Endothelial cell (in vitro differentiated cells): ENCODE measurements around the gene FUT6. TPM values are rescaled to one million over a fixed set of nuclear protein-coding genes. Genes with fewer than 3 reads are reported as not detected.
A peak's percentile ranks its signal among the peaks of the same experiment; 100 is the strongest.

Experiments
- DNase-seq: peaks from one replicate; pipeline ENCODE4 v3.0.0; 2021; ENCODE audit warnings: low spot score
- H3K27ac Mint-ChIP-seq: one replicate; pipeline ENCODE4 v1.8.0; 2021; ENCODE audit warnings: mixed read lengths, inconsistent platforms; ENCODE audit not compliant: unreplicated experiment
- H3K27me3 Mint-ChIP-seq: one replicate; pipeline ENCODE4 v1.8.0; 2021; ENCODE audit warnings: mild to moderate bottlenecking, moderate library complexity, mixed read lengths, inconsistent platforms; ENCODE audit not compliant: unreplicated experiment
- H3K36me3 Mint-ChIP-seq: one replicate; pipeline ENCODE4 v1.8.0; 2021; ENCODE audit warnings: mild to moderate bottlenecking, low read depth, mixed read lengths, inconsistent platforms; ENCODE audit not compliant: unreplicated experiment
- H3K4me1 Mint-ChIP-seq: one replicate; pipeline ENCODE4 v1.8.0; 2021; ENCODE audit warnings: mild to moderate bottlenecking, mixed read lengths, inconsistent platforms; ENCODE audit not compliant: unreplicated experiment
- H3K4me3 Mint-ChIP-seq: one replicate; pipeline ENCODE4 v1.8.0; 2021; ENCODE audit warnings: mild to moderate bottlenecking, mixed read lengths, inconsistent platforms; ENCODE audit not compliant: unreplicated experiment
- H3K9me3 Mint-ChIP-seq: one replicate; pipeline ENCODE4 v1.8.0; 2021; ENCODE audit warnings: mixed read lengths, inconsistent platforms; ENCODE audit not compliant: unreplicated experiment
- total RNA-seq: library from RNA; stranded (reverse); fragmentation: NEBNext Ultra II Directional; extraction: Animal tissue kit (Norgen Biotek cat#: 25700); gene quantifications from one replicate; pipeline ENCODE4 v1.2.1, GENCODE V29; 2021; ENCODE audit not compliant: unreplicated experiment
- TF ChIP-seq, protein P1 (sequence below): fragments of 200-600 bp; sonication (generic); IDR thresholded peaks from one replicate; pipeline ENCODE4 v1.5.0; 2021; ENCODE audit warnings: antibody characterized with exemption; ENCODE audit not compliant: unreplicated experiment

The FUT6 gene
- total RNA-seq, 1 donor from 2014 or later, result 0.18 TPM

- H3K27ac Mint-ChIP-seq, result no peak overlapping the region
- DNase-seq, result no peak
- no peaks in the 10 kb centered on the region for H3K4me1 Mint-ChIP-seq
- peaks cover 7% of the 10 kb centered on the region for H3K36me3 Mint-ChIP-seq
- no peak overlapping the region for H3K4me3 Mint-ChIP-seq
- H3K9me3 Mint-ChIP-seq, result no peaks in the 10 kb centered on the region
- H3K27me3 Mint-ChIP-seq, result peaks cover 8% of the 10 kb centered on the region
- TF ChIP-seq, protein P1, sequence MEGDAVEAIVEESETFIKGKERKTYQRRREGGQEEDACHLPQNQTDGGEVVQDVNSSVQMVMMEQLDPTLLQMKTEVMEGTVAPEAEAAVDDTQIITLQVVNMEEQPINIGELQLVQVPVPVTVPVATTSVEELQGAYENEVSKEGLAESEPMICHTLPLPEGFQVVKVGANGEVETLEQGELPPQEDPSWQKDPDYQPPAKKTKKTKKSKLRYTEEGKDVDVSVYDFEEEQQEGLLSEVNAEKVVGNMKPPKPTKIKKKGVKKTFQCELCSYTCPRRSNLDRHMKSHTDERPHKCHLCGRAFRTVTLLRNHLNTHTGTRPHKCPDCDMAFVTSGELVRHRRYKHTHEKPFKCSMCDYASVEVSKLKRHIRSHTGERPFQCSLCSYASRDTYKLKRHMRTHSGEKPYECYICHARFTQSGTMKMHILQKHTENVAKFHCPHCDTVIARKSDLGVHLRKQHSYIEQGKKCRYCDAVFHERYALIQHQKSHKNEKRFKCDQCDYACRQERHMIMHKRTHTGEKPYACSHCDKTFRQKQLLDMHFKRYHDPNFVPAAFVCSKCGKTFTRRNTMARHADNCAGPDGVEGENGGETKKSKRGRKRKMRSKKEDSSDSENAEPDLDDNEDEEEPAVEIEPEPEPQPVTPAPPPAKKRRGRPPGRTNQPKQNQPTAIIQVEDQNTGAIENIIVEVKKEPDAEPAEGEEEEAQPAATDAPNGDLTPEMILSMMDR, result no peak
Measured at GRCh38 chr19:5809469-5809868, 30.0 kb downstream of the FUT6 start.

DNA sequence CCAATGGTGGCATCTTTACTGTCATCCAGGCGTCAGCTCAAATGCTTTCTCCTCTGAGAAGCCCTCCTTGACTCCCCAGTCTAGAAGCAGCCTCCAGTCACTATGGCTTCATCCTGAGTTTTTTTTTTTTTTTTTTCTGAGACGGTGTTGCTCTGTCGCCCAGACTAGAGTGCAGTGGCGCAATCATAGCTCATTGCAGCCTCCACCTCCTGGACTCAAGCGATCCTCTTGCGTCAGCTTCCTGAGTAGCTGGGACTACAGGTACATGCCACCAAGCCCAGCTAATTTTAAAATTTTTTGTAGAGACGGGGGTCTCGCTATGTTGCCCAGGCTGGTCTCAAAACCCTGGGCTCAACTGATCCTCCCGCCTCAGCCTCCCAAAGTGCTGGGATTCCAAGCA lies 30.4 kb downstream of the FUT6 start:
- Mint-ChIP-seq H3K27me3 (peaks cover 12% of the 10 kb centered on the region), H3K27ac (no peak overlapping the region), H3K4me1 (no peaks in the 10 kb centered on the region), H3K36me3 (peaks cover 7% of the 10 kb centered on the region), H3K4me3 (no peak overlapping the region), H3K9me3 (no peaks in the 10 kb centered on the region)
- TF ChIP-seq, protein P1, result no peak
- DNase-seq, result no peak

DNA sequence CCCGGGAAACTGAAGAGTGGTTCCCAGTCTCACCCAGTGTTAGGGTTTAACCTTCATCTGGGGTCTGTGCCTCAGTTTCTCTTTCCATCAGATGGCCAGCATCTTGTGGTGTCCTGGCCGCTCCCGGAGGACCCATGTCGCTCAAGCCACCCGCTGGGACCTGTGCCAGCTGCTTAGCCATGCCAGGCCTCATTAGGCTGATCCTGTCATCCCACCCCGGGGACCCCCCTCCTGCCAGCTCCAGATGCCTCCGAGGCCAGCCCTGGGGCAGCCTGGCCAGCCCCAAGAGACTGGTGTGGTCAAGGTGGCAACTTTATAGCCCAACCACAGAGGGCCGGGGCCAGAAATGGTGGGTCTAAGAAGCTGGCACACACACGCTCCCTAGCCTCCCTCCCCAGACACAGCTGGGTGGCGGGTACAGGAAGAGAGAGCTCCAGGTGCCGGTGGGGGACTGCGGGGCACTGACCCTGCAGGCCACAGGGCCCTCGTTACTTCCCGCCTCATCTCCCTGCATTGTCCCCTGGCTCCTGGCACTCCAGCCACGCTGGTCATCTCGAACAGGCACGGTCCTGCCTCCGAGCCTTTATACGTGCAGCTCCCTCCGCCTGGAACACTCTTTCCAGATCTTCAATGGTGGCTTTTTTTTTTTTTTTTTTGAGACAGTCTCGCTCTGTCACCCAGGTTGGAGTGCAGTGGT lies 31.2 kb downstream of the FUT6 start:
- Mint-ChIP-seq H3K4me1 (no peaks in the 10 kb centered on the region), H3K4me3 (no peak overlapping the region), H3K36me3 (peaks cover 7% of the 10 kb centered on the region), H3K27me3 (peaks cover 15% of the 10 kb centered on the region), H3K27ac (no peak overlapping the region), H3K9me3 (no peaks in the 10 kb centered on the region)
- TF ChIP-seq, protein P1, result no peak
- DNase-seq, result no peak

DNA sequence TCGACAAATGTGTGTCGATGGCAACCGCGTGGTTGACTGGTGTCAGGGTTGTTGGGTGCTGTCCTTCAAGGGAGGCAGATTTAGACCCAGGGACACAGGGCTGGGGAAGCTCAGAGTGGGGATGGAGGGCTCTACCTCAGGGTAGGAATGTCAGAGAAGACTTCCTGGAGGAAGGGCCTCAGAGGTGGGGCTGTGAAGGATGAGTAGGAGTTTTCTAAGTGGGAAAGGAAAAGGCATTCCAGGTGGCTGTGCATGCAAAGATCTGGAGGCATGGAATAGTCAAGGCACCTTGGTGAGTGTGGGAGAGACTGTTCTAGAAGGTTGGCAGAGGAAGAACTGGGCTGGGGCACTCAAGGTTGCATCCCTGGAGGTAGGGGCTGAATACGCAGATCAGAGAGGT lies 32.6 kb downstream of the FUT6 start:
- peak overlapping the region; percentile 37 for H3K4me3 Mint-ChIP-seq
- peaks cover 21% of the 10 kb centered on the region for H3K27me3 Mint-ChIP-seq
- TF ChIP-seq, protein P1, result no peak
- DNase-seq, result no peak
- no peaks in the 10 kb centered on the region for H3K4me1 Mint-ChIP-seq
- peaks cover 7% of the 10 kb centered on the region for H3K36me3 Mint-ChIP-seq
- H3K27ac Mint-ChIP-seq, result no peak overlapping the region
- H3K9me3 Mint-ChIP-seq, result no peaks in the 10 kb centered on the region

DNA sequence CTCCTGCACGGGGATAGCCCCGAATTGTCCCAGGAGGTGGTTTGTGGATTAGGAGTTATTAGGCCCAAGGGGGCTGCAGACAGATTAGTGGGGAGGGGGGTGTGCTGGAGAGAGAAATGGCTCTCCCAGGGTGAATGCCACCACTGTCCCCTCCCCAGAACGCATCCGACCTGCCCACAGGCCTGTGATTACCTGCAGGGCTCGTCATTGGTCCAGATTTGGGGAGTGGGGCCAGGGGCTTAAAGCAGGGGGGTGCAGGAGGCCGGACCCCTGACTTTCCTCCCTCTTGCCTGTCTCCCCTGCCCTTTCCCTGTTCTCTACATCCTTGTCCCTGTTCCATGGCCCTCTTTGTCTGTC lies 33.4 kb downstream of the FUT6 start:
- H3K4me1 Mint-ChIP-seq, result no peaks in the 10 kb centered on the region
- H3K9me3 Mint-ChIP-seq, result no peaks in the 10 kb centered on the region
- H3K36me3 Mint-ChIP-seq, result peaks cover 7% of the 10 kb centered on the region
- no peak for DNase-seq
- no peak overlapping the region for H3K4me3 Mint-ChIP-seq
- TF ChIP-seq, protein P1, result peak; percentile 3
- peaks cover 23% of the 10 kb centered on the region for H3K27me3 Mint-ChIP-seq
- no peak overlapping the region for H3K27ac Mint-ChIP-seq
